Measurements from ENCODE around the gene ANKZF1. TPM values are rescaled to one million over a fixed set of nuclear protein-coding genes. Genes with fewer than 3 reads are reported as not detected.
A peak's percentile ranks its signal among the peaks of the same experiment; 100 is the strongest.

The ANKZF1 gene
- total and polyA plus RNA-seq, 2 of the 8 experiments (the other 6 are each of a cell fraction or from before 2014, with no cell fraction given), result 32.5 to 50.1 TPM

DNA sequence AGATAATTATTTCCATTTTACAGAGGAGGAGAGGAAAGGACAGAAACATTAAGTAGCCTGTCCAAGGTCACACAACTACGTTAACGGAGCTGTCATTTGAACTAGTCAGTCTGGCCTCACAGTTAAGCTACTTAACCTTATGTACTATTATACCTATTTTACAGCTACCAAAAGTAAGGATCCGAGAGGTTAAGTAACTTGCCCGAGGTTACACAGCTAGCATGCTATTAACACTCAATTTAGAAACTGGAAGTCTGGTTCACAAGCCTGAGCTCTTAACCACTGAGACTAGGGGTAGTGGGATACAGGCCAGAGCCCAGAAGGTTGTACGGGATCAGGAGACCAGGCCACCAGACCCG, 15.2 kb downstream of the ANKZF1 start:
- Histone ChIP-seq H3K4me2 (ENCODE audit: insufficient read depth in 1 of 2, low read depth in 2 of 2, low read length in 2 of 2) (peak overlapping the region; percentile 91 to 98), H3K4me1 (replicated peaks in 1 of 4; ENCODE audit: control insufficient read depth in 3 of 4, insufficient read depth in 4 of 4, low read length in 3 of 4) (peaks cover 0 to 5% (median 3%) of the 10 kb centered on the region in 4 experiments; a peak in 3 of 7 replicates), H2BK12ac (ENCODE audit: low read depth, low read length) (no peak overlapping the region), H3K36me3 (ENCODE audit: control insufficient read depth in 2 of 4, insufficient read depth in 4 of 4, low read length in 3 of 4) (peaks cover 0 to 3% (median under 1%) of the 10 kb centered on the region in 4 experiments; a peak in 3 of 8 replicates), H4K8ac (ENCODE audit: extremely low read depth, insufficient read depth, low read length) (peak overlapping the region; percentile 100; the same call in 1 of the 2 replicates), H3K9ac (replicated peaks in 1 of 4; ENCODE audit: extremely low read depth in 1 of 4, low read depth in 3 of 4, low read length in 3 of 4) (peak overlapping the region in 3 of 4 experiments; percentile 9 to 95 (median 65); a peak in 5 of 7 replicates), H3K4ac (replicated peaks; ENCODE audit: insufficient read length, low read depth, low read length) (no peak overlapping the region), H2BK5ac (ENCODE audit: low read depth, low read length) (no peak overlapping the region), H3K4me3 (ENCODE audit: extremely low read depth in 1 of 4, insufficient read depth in 2 of 4, low read depth in 3 of 4, low read length in 4 of 4) (peak overlapping the region; percentile 74 to 81 (median 80)), H4K5ac (ENCODE audit: insufficient read length, low read depth, low read length) (peak overlapping the region; percentile 78), H3K27me3 (replicated peaks in 1 of 4; ENCODE audit: control insufficient read depth in 3 of 4, extremely low read depth in 1 of 4, insufficient read depth in 3 of 4, low read length in 3 of 4) (no peaks in the 10 kb centered on the region), H4K91ac (replicated peaks; ENCODE audit: insufficient read length, low read length) (no peak overlapping the region), H2BK20ac (ENCODE audit: low read length) (no peak overlapping the region), H3K18ac (ENCODE audit: extremely low read depth, low read length) (no peak overlapping the region), H3K23ac (ENCODE audit: insufficient read length) (no peak overlapping the region), H3K14ac (ENCODE audit: insufficient read length) (no peak overlapping the region), H2AFZ (ENCODE audit: low read length) (peak overlapping the region; percentile 47; the same call in 1 of the 2 replicates), H3K79me2 (ENCODE audit: control insufficient read depth in 1 of 2, insufficient read depth in 2 of 2, low read length in 2 of 2) (peaks cover 0 to 5% of the 10 kb centered on the region in 2 experiments; a peak in 1 of 4 replicates), H3K56ac (replicated peaks; ENCODE audit: insufficient read length, low read depth, low read length) (peak overlapping the region; percentile 7), H3K27ac (ENCODE audit: low read depth, low read length) (peak overlapping the region; percentile 91), H2BK15ac (ENCODE audit: low read length) (no peak overlapping the region), H2AK5ac (ENCODE audit: low read depth, low read length) (no peak overlapping the region), H3K79me1 (ENCODE audit: low read depth, low read length) (0 out of 2 replicates have a peak, but pooled peaks cover 5% of the 10 kb centered on the region), H2BK120ac (replicated peaks; ENCODE audit: low read depth, low read length) (no peak overlapping the region), H3K23me2 (ENCODE audit: low read depth, low read length) (peaks cover 8% of the 10 kb centered on the region), H4K20me1 (replicated peaks in 1 of 2; ENCODE audit: control insufficient read depth in 1 of 2, insufficient read depth in 2 of 2, low read length in 2 of 2) (no peaks in the 10 kb centered on the region), H3K9me3 (ENCODE audit: insufficient read depth in 2 of 2, low read depth in 1 of 2, low read length in 1 of 2) (no peaks in the 10 kb centered on the region)
- ChIA-PET CTCF (ENCODE audit: partially characterized antibody) (interaction anchor here (0.6 to 3.0 kb wide), 17 partner anchors 9 to 296 kb away, joined by 3 to 24 read pairs (median 4); partner anchors contain the start of genes ANKZF1, ATG9A, DNAJB2 and NHEJ1), POLR2A (ENCODE audit: partially characterized antibody) (interaction anchor here (1.0 to 14.9 kb wide), 17 partner anchors 9 to 143 kb away, joined by 3 to 190 read pairs (median 6); partner anchors contain the start of genes ABCB6, ANKZF1, ATG9A and DNAJB2)
- TF ChIP-seq KDM1A (IDR thresholded peaks at IDR 0.05; ENCODE audit: borderline replicate concordance, low read length) (peak; percentile 76), KDM5A (IDR thresholded peaks at IDR 0.05; ENCODE audit: low read length) (no peak)
- WGBS, 2 experiments (ENCODE audit: extremely low coverage in 1 of 2, insufficient coverage in 1 of 2, insufficient read length in 1 of 2, insufficient replicate concordance in 2 of 2, low coverage in 1 of 2, low lambda C conversion rate in 2 of 2, missing lambda C conversion rate in 1 of 2), result 63% methylated on average over 6 of the region's 6 CpGs; no CpG with 5 or more reads in 1 of the 2 experiments
- DNase-seq (ENCODE audit: low read depth in 1 of 2, low spot score in 2 of 2) (no peak), FAIRE-seq (no peak)
